IMR-90 (cell line): ENCODE measurements around the gene PRR9. TPM values are rescaled to one million over a fixed set of nuclear protein-coding genes. Genes with fewer than 3 reads are reported as not detected.
A peak's percentile ranks its signal among the peaks of the same experiment; 100 is the strongest.

Experiments
- ATAC-seq: fragments of 200-7000 bp; cut with Tn5 transposase; 2 replicates; pipeline ENCODE4 v1.9.1; 2020; ENCODE audit warnings: low read depth, mild to moderate bottlenecking, moderate library complexity
- BruUV-seq: library from RNA; stranded (reverse); fragments of 400-500 nt; replicated peaks from 2 replicates; lab custom pipeline; 2021; lab: Mats Ljungman, UMichigan
- CTCF ChIA-PET: fragments of 300-600 bp; formaldehyde crosslinking; extraction: SDS; loops from one replicate; lab custom pipeline; 2021; ENCODE audit warnings: antibody characterized with exemption; lab: Yijun Ruan, JAX
- POLR2A ChIA-PET: fragments of 300-600 bp; sonication (Branson Sonifier 250); formaldehyde crosslinking; loops from one replicate; lab custom pipeline; 2022; ENCODE audit warnings: antibody characterized with exemption; ENCODE audit not compliant: unreplicated experiment; lab: Charles Lee
- DNase-seq: peaks from one replicate; pipeline ENCODE4 v3.0.0; 2013
- H2AFZ ChIP-seq: replicated peaks from 2 replicates; pipeline ENCODE3; 2013; ENCODE audit warnings: low read length, mild to moderate bottlenecking; ENCODE audit not compliant: poor library complexity
- H2AK5ac ChIP-seq: 2 replicates; pipeline ENCODE4 v1.6.1; 2013; ENCODE audit warnings: low read depth, low read length, inconsistent platforms
- H2AK9ac ChIP-seq: replicated peaks from 2 replicates; pipeline ENCODE3; 2013; ENCODE audit warnings: mild to moderate bottlenecking, low read depth, low read length, moderate library complexity; ENCODE audit not compliant: poor library complexity
- H2BK120ac ChIP-seq: 2 replicates; pipeline ENCODE4 v1.6.1; 2013; ENCODE audit warnings: low read depth, low read length, inconsistent platforms
- H2BK15ac ChIP-seq: 3 replicates; pipeline ENCODE4 v1.6.1; 2013; ENCODE audit warnings: low read depth, low read length, inconsistent platforms
- H2BK20ac ChIP-seq: 2 replicates; pipeline ENCODE4 v1.6.1; 2013; ENCODE audit warnings: low read depth, mild to moderate bottlenecking, inconsistent platforms, low read length, moderate library complexity
- H2BK5ac ChIP-seq: 2 replicates; pipeline ENCODE4 v1.6.1; 2013; ENCODE audit warnings: mild to moderate bottlenecking, low read depth, low read length, inconsistent platforms; ENCODE audit not compliant: poor library complexity, severe bottlenecking
- H3K14ac ChIP-seq: replicated peaks from 2 replicates; pipeline ENCODE4 v1.6.1; 2013; ENCODE audit warnings: low read depth, low read length, inconsistent platforms
- H3K18ac ChIP-seq: 2 replicates; pipeline ENCODE4 v1.6.1; 2013; ENCODE audit warnings: low read depth, low read length, control low read depth
- H3K23ac ChIP-seq: 2 replicates; pipeline ENCODE4 v1.6.1; 2013; ENCODE audit warnings: low read depth, low read length, inconsistent platforms
- H3K27ac ChIP-seq: 2 replicates; pipeline ENCODE4 v1.5.1; 2013; ENCODE audit warnings: mild to moderate bottlenecking, control low read depth, low read length; ENCODE audit not compliant: insufficient read depth
- H3K27me3 ChIP-seq: 2 replicates; pipeline ENCODE4 v1.6.1; 2013; ENCODE audit warnings: low read length; ENCODE audit not compliant: control insufficient read depth, insufficient read depth
- H3K36me3 ChIP-seq: 2 replicates; pipeline ENCODE4 v1.6.1; 2013; ENCODE audit warnings: low read length, mixed read lengths; ENCODE audit not compliant: control insufficient read depth, insufficient read depth
- H3K4ac ChIP-seq: 2 replicates; pipeline ENCODE4 v1.6.1; 2013; ENCODE audit warnings: low read depth, low read length, inconsistent platforms
- H3K4me1 ChIP-seq: 2 replicates; pipeline ENCODE4 v1.6.1; 2013; ENCODE audit warnings: low read length, mixed read lengths; ENCODE audit not compliant: control insufficient read depth, insufficient read depth
- H3K4me2 ChIP-seq: 2 replicates; pipeline ENCODE4 v1.6.1; 2013; ENCODE audit warnings: low read depth, mild to moderate bottlenecking, control low read depth, low read length, moderate library complexity
- H3K4me3 ChIP-seq: 2 replicates; pipeline ENCODE4 v1.5.1; 2013; ENCODE audit warnings: low read depth, mild to moderate bottlenecking, control low read depth, low read length, moderate library complexity; ENCODE audit not compliant: insufficient read depth
- H3K56ac ChIP-seq: 2 replicates; pipeline ENCODE4 v1.6.1; 2013; ENCODE audit warnings: low read length, inconsistent platforms; ENCODE audit not compliant: insufficient read depth; ENCODE audit errors: extremely low read depth
- H3K79me1 ChIP-seq, 2 experiments: 2 replicates each; pipeline ENCODE4 v1.6.1; 2013; ENCODE audit warnings: low read length in 2 of 2, inconsistent platforms in 1 of 2, low read depth in 1 of 2
- H3K9ac ChIP-seq: 2 replicates; pipeline ENCODE4 v1.6.1; 2013; ENCODE audit warnings: low read depth, low read length, control low read depth
- H3K9me1 ChIP-seq: 2 replicates; pipeline ENCODE4 v1.6.1; 2013; ENCODE audit warnings: low read length, inconsistent platforms; ENCODE audit not compliant: insufficient read depth
- H3K9me3 ChIP-seq: 2 replicates; pipeline ENCODE4 v1.6.1; 2013; ENCODE audit warnings: low read length; ENCODE audit not compliant: control insufficient read depth, insufficient read depth
- H4K20me1 ChIP-seq: 2 replicates; pipeline ENCODE4 v1.6.1; 2013; ENCODE audit warnings: low read length, inconsistent platforms; ENCODE audit not compliant: insufficient read depth
- H4K5ac ChIP-seq: 2 replicates; pipeline ENCODE4 v1.6.1; 2013; ENCODE audit warnings: mild to moderate bottlenecking, low read depth, low read length, control low read depth
- H4K8ac ChIP-seq, 2 experiments: 2 replicates each; pipeline ENCODE4 v1.6.1; 2013; ENCODE audit warnings: low read depth in 2 of 2, low read length in 2 of 2, control low read depth in 1 of 2, inconsistent platforms in 1 of 2
- H4K91ac ChIP-seq: 2 replicates; pipeline ENCODE4 v1.6.1; 2013; ENCODE audit warnings: low read depth, low read length, inconsistent platforms; ENCODE audit not compliant: insufficient read depth
- BHLHE40 ChIP-seq: fragments of 150-350 bp; IDR thresholded peaks from 2 replicates; pipeline ENCODE4 v1.6.1; 2016; ENCODE audit warnings: mild to moderate bottlenecking, low read depth, low read length
- CEBPB ChIP-seq: IDR thresholded peaks from 2 replicates; pipeline ENCODE4 v1.6.1; 2012; ENCODE audit warnings: low read depth, low read length, improper control_type of control experiment
- CHD1 ChIP-seq: IDR thresholded peaks from 2 replicates; pipeline ENCODE4 v1.6.1; 2012; ENCODE audit warnings: low read depth, low read length, improper control_type of control experiment
- CTCF ChIP-seq: conservative IDR thresholded peaks from 2 replicates; pipeline ENCODE4 v1.5.1; 2012; ENCODE audit warnings: mild to moderate bottlenecking, low read depth, low read length, improper control_type of control experiment
- ELK1 ChIP-seq: fragments of 150-350 bp; IDR thresholded peaks from 2 replicates; pipeline ENCODE4 v1.6.1; 2016; ENCODE audit warnings: low read depth, mild to moderate bottlenecking, low read length, moderate library complexity, borderline replicate concordance
- FOS ChIP-seq: fragments of 150-350 bp; IDR thresholded peaks from 2 replicates; pipeline ENCODE4 v1.6.1; 2016; ENCODE audit warnings: low read depth, low read length
- MAFK ChIP-seq: IDR thresholded peaks from 2 replicates; pipeline ENCODE4 v1.6.1; 2012; ENCODE audit warnings: low read depth, low read length, improper control_type of control experiment
- MAZ ChIP-seq: IDR thresholded peaks from 2 replicates; pipeline ENCODE4 v1.6.1; 2012; ENCODE audit warnings: low read depth, mild to moderate bottlenecking, low read length, improper control_type of control experiment, moderate library complexity, borderline replicate concordance
- MXI1 ChIP-seq: IDR thresholded peaks from 2 replicates; pipeline ENCODE4 v1.6.1; 2012; ENCODE audit warnings: low read depth, mild to moderate bottlenecking, low read length, moderate library complexity, borderline replicate concordance
- NFE2L2 ChIP-seq: fragments of 150-350 bp; IDR thresholded peaks from 2 replicates; pipeline ENCODE4 v1.6.1; 2016; ENCODE audit warnings: low read depth, mild to moderate bottlenecking, low read length
- POLR2A ChIP-seq: IDR thresholded peaks from 2 replicates; pipeline ENCODE4 v1.6.1; 2012; ENCODE audit warnings: mild to moderate bottlenecking, low read depth, low read length
- RAD21 ChIP-seq: IDR thresholded peaks from 2 replicates; pipeline ENCODE4 v1.6.1; 2012; ENCODE audit warnings: low read length, improper control_type of control experiment
- RCOR1 ChIP-seq: IDR thresholded peaks from 2 replicates; pipeline ENCODE4 v1.6.1; 2012; ENCODE audit warnings: mild to moderate bottlenecking, low read length, improper control_type of control experiment; ENCODE audit not compliant: insufficient replicate concordance
- RFX5 ChIP-seq: IDR thresholded peaks from 2 replicates; pipeline ENCODE4 v1.8.0; 2012; ENCODE audit warnings: low read depth, mild to moderate bottlenecking, low read length, moderate library complexity
- SMC3 ChIP-seq: fragments of 150-350 bp; IDR thresholded peaks from 2 replicates; pipeline ENCODE4 v1.6.1; 2016; ENCODE audit warnings: low read depth, mild to moderate bottlenecking, antibody characterized with exemption, low read length, moderate library complexity
- USF2 ChIP-seq: fragments of 150-350 bp; IDR thresholded peaks from 2 replicates; pipeline ENCODE4 v1.6.1; 2017; ENCODE audit warnings: mild to moderate bottlenecking, antibody characterized with exemption, low read length, low read depth
- WGBS, 2 experiments: methylation state at CpG; one replicate each; pipeline versions ENCODE4 v1.1.5 to v1.1.7; 2013; ENCODE audit warnings: missing lambda C conversion rate in 2 of 2; ENCODE audit not compliant: insufficient read length in 1 of 2; ENCODE audit errors: extremely low coverage in 2 of 2; 5-methylcytosine and 5-hydroxymethylcytosine counted together
- dilution Hi-C: fragments of 300-500 bp; cut with HindIII; formaldehyde crosslinking; loops from one replicate; pipeline ENCODE4 v1.14.3; 2018; ENCODE audit warnings: low sequenced_read_pairs; ENCODE audit not compliant: unreplicated experiment
- in situ Hi-C: fragments of 300-500 bp; cut with MboI; formaldehyde crosslinking; loops from 3 replicates; pipeline ENCODE4 v1.14.3; 2019; ENCODE audit warnings: low sequenced_read_pairs, inconsistent platforms, mixed read lengths
- intact Hi-C: fragments of 100-400 bp; cut with micrococcal nuclease; formaldehyde crosslinking; loops from 2 replicates; pipeline ENCODE4 v1.10.0; 2022
- polyA plus RNA-seq, 3 experiments: library from polyadenylated mRNA; depleted of rRNA; stranded (reverse); fragments of >200 nt; gene quantifications; 2 replicates each; pipeline ENCODE4 v1.2.3, GENCODE V29; 2012; ENCODE audit warnings: low replicate concordance in 1 of 3
- total RNA-seq: library from RNA; depleted of rRNA; stranded (reverse); fragments of >200 nt; gene quantifications from 2 replicates; pipeline ENCODE4 v1.2.3, GENCODE V29; 2012

Gene PRR9
- total and polyA plus RNA-seq, 2 of the 4 experiments (the other 2 are of a cell fraction), result not detected

- ChIA-PET POLR2A (no interaction called here), CTCF (no interaction called here)
- no peak for DNase-seq
- peak within 1 kb of the TSS; percentile 34 for H2AK9ac ChIP-seq
- H4K20me1 ChIP-seq, result no peaks in the 10 kb centered on the region
- H4K5ac ChIP-seq, result no peak within 1 kb of the TSS
- no peak within 1 kb of the TSS for H4K8ac ChIP-seq
- no peak within 1 kb of the TSS for H2BK15ac ChIP-seq
- no peak within 1 kb of the TSS for H3K9ac ChIP-seq
- H3K9me3 ChIP-seq, result no peaks in the 10 kb centered on the region
- no peaks in the 10 kb centered on the region for H3K27me3 ChIP-seq
- WGBS, 2 experiments, result no CpG with 5 or more reads among the region's 1 CpG
- no peak within 1 kb of the TSS for H2BK20ac ChIP-seq
- H3K9me1 ChIP-seq, result no peaks in the 10 kb centered on the region
- H3K18ac ChIP-seq, result no peak within 1 kb of the TSS
- H3K14ac ChIP-seq, result no peak within 1 kb of the TSS
- H3K4ac ChIP-seq, result no peak within 1 kb of the TSS
- H4K91ac ChIP-seq, result no peak within 1 kb of the TSS
- no peak within 1 kb of the TSS for H2BK5ac ChIP-seq
- no peak within 1 kb of the TSS for H3K27ac ChIP-seq
- dilution Hi-C loops (no loop called here), in situ Hi-C loops (loop anchor here (25.0 kb wide), 1 partner anchor 541 kb away; the partner anchor contains the start of gene LCE2D), intact Hi-C loops (no loop called here)
- H3K4me1 ChIP-seq, result no peaks in the 10 kb centered on the region
- no TSS peak for BruUV-seq
- no peaks in the 10 kb centered on the region for H3K36me3 ChIP-seq
- no peak within 1 kb of the TSS for H3K4me2 ChIP-seq
- no peak within 1 kb of the TSS for H3K23ac ChIP-seq
- H2BK120ac ChIP-seq, result no peak within 1 kb of the TSS
- H3K56ac ChIP-seq, result no peak within 1 kb of the TSS
- no peaks in the 10 kb centered on the region for H3K79me1 ChIP-seq
- no peak for ATAC-seq
- H3K4me3 ChIP-seq, result no peak within 1 kb of the TSS
- H2AK5ac ChIP-seq, result no peak within 1 kb of the TSS
- H2AFZ ChIP-seq, result no peak within 1 kb of the TSS
- TF ChIP-seq FOS (no peak), RCOR1 (no peak), MAFK (no peak), CHD1 (no peak), ELK1 (no peak), RAD21 (no peak), BHLHE40 (no peak), CEBPB (no peak), SMC3 (no peak), MXI1 (no peak), USF2 (no peak), NFE2L2 (no peak), RFX5 (no peak), CTCF (no peak), MAZ (no peak), POLR2A (no peak)
Measured at GRCh38 chr1:153203130-153203529, 14.3 kb upstream of the PRR9 start, which contains the start of gene LELP1. TSS of gene LELP1 (plus strand) at chr1:153203430. CDS start at chr1:153204708, 1,278 bp downstream.
